ENCODE results near the gene PLA2G6. TPM values are rescaled to one million over a fixed set of nuclear protein-coding genes. Genes with fewer than 3 reads are reported as not detected.

Gene PLA2G6, protein sequence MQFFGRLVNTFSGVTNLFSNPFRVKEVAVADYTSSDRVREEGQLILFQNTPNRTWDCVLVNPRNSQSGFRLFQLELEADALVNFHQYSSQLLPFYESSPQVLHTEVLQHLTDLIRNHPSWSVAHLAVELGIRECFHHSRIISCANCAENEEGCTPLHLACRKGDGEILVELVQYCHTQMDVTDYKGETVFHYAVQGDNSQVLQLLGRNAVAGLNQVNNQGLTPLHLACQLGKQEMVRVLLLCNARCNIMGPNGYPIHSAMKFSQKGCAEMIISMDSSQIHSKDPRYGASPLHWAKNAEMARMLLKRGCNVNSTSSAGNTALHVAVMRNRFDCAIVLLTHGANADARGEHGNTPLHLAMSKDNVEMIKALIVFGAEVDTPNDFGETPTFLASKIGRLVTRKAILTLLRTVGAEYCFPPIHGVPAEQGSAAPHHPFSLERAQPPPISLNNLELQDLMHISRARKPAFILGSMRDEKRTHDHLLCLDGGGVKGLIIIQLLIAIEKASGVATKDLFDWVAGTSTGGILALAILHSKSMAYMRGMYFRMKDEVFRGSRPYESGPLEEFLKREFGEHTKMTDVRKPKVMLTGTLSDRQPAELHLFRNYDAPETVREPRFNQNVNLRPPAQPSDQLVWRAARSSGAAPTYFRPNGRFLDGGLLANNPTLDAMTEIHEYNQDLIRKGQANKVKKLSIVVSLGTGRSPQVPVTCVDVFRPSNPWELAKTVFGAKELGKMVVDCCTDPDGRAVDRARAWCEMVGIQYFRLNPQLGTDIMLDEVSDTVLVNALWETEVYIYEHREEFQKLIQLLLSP
- total RNA-seq: 10 to 100 TPM in 3 of 4 donors, 1 to 10 TPM in 1; 4.4 to 30.5 (median 22.0) TPM

DNA sequence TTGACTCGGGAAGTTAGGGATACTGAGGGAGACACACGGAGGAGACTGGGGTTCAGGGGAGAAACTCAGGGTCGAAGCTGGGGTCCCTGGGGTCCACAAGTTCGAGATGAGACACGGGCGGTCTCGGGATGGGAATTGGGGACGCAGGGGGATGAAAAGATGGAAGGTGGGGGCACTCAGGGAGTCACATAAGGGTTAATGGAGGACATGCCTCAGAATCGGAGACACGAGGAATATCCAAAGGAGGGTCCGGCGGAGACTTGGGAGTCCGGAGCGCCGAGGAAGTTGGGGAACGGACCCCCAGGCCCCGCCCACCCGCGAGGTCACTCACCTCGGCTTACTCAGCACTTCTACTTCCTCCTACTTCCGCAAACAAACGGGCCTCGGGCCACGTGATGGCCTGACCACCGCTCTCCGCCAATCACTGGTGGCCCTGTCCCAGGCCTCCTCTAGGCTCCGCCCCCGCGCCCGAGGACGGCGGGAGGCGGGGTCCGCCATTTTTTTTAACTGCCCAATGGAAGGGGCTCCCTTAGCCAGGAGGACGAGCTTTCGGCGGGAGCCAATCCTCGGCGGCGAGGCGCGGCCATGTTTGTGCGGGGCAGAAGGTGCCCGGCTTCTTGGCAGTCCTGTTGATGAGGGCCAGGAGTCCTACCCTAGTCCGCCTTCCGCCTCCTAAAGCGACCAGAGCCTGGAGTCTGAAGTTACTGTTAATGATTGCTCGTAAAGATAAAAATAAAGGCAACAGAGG lies at the start of gene PLA2G6:
TSS of gene PLA2G6 (minus strand) at position 378 of the 748 bp plus-strand sequence. CDS start 12,404 bp downstream, outside the sequence.
- Histone ChIP-seq H3K36me3 (no peaks in the 10 kb centered on the region), H3K4me1 (peaks cover 0 to 39% (median 11%) of the 10 kb centered on the region in 3 donors), H3K27ac (peak within 1 kb of the TSS; percentile 59 to 88 (median 86)), H3K4me3 (peak within 1 kb of the TSS; percentile 49 to 64), H3K9me3 (no peaks in the 10 kb centered on the region), H3K27me3 (no peaks in the 10 kb centered on the region)
- WGBS, 2 donors (ENCODE audit: low coverage in 1 of 2): 0 to 2% methylated on average over 16 of the region's 48 CpGs
- no peak for TF ChIP-seq EP300 (IDR thresholded peaks at IDR 0.05)
- peak; percentile 4 for TF ChIP-seq POLR2AphosphoS5 (IDR thresholded peaks at IDR 0.05)
- TF ChIP-seq, protein P1, sequence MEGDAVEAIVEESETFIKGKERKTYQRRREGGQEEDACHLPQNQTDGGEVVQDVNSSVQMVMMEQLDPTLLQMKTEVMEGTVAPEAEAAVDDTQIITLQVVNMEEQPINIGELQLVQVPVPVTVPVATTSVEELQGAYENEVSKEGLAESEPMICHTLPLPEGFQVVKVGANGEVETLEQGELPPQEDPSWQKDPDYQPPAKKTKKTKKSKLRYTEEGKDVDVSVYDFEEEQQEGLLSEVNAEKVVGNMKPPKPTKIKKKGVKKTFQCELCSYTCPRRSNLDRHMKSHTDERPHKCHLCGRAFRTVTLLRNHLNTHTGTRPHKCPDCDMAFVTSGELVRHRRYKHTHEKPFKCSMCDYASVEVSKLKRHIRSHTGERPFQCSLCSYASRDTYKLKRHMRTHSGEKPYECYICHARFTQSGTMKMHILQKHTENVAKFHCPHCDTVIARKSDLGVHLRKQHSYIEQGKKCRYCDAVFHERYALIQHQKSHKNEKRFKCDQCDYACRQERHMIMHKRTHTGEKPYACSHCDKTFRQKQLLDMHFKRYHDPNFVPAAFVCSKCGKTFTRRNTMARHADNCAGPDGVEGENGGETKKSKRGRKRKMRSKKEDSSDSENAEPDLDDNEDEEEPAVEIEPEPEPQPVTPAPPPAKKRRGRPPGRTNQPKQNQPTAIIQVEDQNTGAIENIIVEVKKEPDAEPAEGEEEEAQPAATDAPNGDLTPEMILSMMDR (IDR thresholded peaks at IDR 0.05): no peak
- TF ChIP-seq POLR2A (IDR thresholded peaks at IDR 0.05): peak in 1 of 2 donors; percentile 42
- ATAC-seq: peak; percentile 98

DNA sequence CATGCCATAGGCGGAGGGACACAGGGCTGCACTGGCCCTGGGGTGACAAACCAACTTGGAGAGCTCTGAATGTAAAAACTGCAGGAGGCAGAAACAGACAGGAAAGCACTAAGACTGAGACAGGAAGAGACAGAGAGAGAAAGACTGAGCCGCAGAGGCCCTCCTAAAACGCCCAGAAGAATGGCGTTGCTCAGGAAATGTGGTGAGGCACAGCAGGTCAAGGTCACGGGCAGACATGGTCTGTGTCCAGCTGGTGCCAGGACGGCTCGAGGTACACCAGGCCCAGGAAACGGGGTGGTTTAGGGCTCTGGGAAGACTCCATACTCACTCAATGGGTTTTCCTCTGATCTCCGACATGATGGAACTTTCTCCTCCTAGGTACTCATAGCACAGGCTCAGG lies 49.3 kb upstream of the PLA2G6 start:
- no peak for ATAC-seq
- peaks cover 0 to 92% of the 10 kb centered on the region in 2 donors for H3K36me3 ChIP-seq
- WGBS, 2 donors (ENCODE audit: low coverage in 1 of 2): 68 to 82% methylated on average over 7 to 9 of the region's 9 CpGs
- H3K27ac ChIP-seq: peak overlapping the region in 3 of 4 donors; percentile 53 to 76 (median 55)
- H3K9me3 ChIP-seq: no peaks in the 10 kb centered on the region
- H3K4me1 ChIP-seq: peaks cover 0 to 50% (median 12%) of the 10 kb centered on the region in 3 donors
- H3K4me3 ChIP-seq: no peak overlapping the region
- TF ChIP-seq POLR2A (IDR thresholded peaks at IDR 0.05): no peak
- H3K27me3 ChIP-seq: no peaks in the 10 kb centered on the region

DNA sequence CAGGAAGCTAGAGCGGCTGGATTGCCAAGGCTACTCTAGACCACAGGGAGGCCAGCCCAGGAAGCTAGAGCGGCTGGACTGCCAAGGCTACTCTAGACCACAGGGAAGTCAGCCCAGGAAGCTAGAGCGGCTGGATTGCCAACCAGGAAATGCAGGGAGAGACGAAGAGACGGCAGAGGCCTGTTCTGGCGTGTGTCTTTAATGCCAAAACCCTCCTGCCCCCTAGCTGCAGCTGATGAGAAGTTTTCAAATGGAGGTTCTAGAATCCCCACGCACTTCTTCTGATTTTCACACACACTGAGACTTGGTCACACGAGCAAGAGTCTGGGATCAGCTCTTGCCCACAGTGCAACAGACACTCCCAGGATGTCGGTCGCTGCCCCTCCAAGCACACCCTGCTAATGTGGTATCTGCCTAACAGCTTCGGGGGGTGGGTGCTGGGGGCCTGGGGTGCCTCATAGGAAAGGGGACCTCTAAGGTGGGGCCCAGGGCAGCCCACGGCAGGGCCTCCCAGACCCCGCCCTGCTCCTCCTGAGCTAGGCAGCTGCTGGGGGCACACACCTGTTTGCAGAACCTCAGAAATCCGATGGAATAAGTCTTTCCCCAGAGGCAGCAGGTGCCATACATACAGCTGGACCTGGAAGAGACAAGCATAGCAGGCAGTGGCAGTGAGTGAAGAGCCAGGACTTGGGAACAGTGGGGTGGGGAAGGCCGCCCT lies 48.6 kb upstream of the PLA2G6 start:
- no peaks in the 10 kb centered on the region for H3K9me3 ChIP-seq
- WGBS, 2 donors (ENCODE audit: low coverage in 1 of 2): 56 to 80% methylated on average over 1 to 8 of the region's 15 CpGs
- peaks cover 0 to 92% of the 10 kb centered on the region in 2 donors for H3K36me3 ChIP-seq
- TF ChIP-seq EP300 (IDR thresholded peaks at IDR 0.05): no peak
- TF ChIP-seq, protein P1 (IDR thresholded peaks at IDR 0.05): peak in 3 of 4 experiments; percentile 20 to 56 (median 46)
- no peak for ATAC-seq
- peaks cover 0 to 50% (median 12%) of the 10 kb centered on the region in 3 donors for H3K4me1 ChIP-seq
- no peaks in the 10 kb centered on the region for H3K27me3 ChIP-seq
- peak overlapping the region in 3 of 4 donors; percentile 53 to 76 (median 55) for H3K27ac ChIP-seq
- H3K4me3 ChIP-seq: no peak overlapping the region

DNA sequence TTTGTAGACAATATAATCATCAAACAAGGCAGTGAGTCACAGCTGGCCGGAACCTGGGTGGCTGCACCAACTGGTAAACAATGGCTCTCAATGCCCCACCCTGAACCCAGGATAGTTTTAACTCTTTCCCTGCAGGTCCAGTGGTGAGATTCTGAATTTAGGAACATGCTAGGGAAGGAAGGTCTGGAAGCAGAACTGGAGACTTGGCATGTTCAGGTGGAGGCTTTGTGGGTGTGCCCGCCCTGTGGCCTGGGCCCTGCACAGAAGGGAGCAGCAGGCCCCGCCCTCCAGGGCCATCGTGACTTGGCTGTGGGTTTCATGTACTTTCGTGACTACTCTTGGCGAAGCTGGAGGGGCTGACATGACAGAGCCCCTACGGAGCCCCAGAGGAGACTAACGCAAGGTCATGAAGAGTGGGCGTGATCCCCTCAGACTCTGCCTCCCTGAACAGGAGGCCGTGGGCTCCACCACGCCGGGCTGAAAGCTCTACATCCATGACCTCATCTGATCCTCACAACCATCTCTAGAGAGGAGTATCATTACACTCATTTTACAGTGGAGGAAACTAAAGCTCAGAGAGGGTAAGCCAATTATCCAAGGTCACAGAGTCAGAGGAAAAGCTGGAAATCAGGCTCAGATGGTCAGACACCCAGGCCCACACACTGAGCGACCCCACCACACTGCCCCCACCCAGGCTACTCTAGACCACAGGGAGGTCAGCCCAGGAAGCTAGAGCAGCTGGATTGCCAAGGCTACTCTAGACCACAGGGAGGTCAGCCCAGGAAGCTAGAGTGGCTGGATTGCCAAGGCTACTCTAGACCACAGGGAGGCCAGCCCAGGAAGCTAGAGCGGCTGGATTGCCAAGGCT lies 47.5 kb upstream of the PLA2G6 start:
- no peaks in the 10 kb centered on the region for H3K9me3 ChIP-seq
- peak overlapping the region in 3 of 4 donors; percentile 68 to 82 (median 78) for H3K27ac ChIP-seq
- no peak overlapping the region for H3K4me3 ChIP-seq
- TF ChIP-seq POLR2A (IDR thresholded peaks at IDR 0.05) (no peak), EP300 (IDR thresholded peaks at IDR 0.05) (no peak), POLR2AphosphoS5 (IDR thresholded peaks at IDR 0.05) (peak; percentile 31)
- TF ChIP-seq, protein P1 (IDR thresholded peaks at IDR 0.05): no peak
- H3K4me1 ChIP-seq: peaks cover 0 to 50% (median 12%) of the 10 kb centered on the region in 3 donors
- peak; percentile 78 for ATAC-seq
- H3K27me3 ChIP-seq: no peaks in the 10 kb centered on the region
- 38 to 40% methylated on average over 2 of the region's 14 CpGs for WGBS, 2 donors (ENCODE audit: low coverage in 1 of 2)
- H3K36me3 ChIP-seq: peaks cover 0 to 92% of the 10 kb centered on the region in 2 donors
